Measurements from ENCODE around the gene ZFYVE1.
"Not testable (repeated sequence)": the region's sequence is repeated elsewhere in the genome, so short reads cannot be mapped to it uniquely, and the experiment has no call there.

The ZFYVE1 gene

GRCh38 chr14:73008501-73008900, 18.4 kb downstream of the ZFYVE1 start:
- no peaks in the 10 kb centered on the region for H3K79me2 ChIP-seq (ENCODE audit: insufficient read depth, low read depth)
- no peak overlapping the region for H3K4me2 ChIP-seq
- peaks cover 34% of the 10 kb centered on the region for H3K4me1 ChIP-seq (ENCODE audit: low read depth, poor library complexity, severe bottlenecking)
- no peak overlapping the region for H3K27ac ChIP-seq
- H3K4me3 ChIP-seq (IDR thresholded peaks at IDR 0.05; ENCODE audit: insufficient read depth, low read depth, low read length), result no peak overlapping the region
- no peaks in the 10 kb centered on the region for H3K36me3 ChIP-seq (ENCODE audit: insufficient read depth)
- H3K27me3 ChIP-seq (ENCODE audit: insufficient read depth, low read depth), result no peaks in the 10 kb centered on the region
- no peak for TF ChIP-seq CTCF (conservative IDR thresholded peaks at IDR 0.05; ENCODE audit: low read depth, low read length)
- H3K9ac ChIP-seq, result no peak overlapping the region
- H2AFZ ChIP-seq (ENCODE audit: low read depth), result no peak overlapping the region
- H4K20me1 ChIP-seq (ENCODE audit: insufficient read depth), result no peaks in the 10 kb centered on the region

- no peaks in the 10 kb centered on the region for H3K36me3 ChIP-seq (ENCODE audit: insufficient read depth)
- H3K4me3 ChIP-seq (IDR thresholded peaks at IDR 0.05; ENCODE audit: insufficient read depth, low read depth, low read length), result no peak overlapping the region
- H3K4me2 ChIP-seq, result no peak overlapping the region
- H3K27me3 ChIP-seq (ENCODE audit: insufficient read depth, low read depth), result no peaks in the 10 kb centered on the region
- H3K27ac ChIP-seq, result no peak overlapping the region
- no peak overlapping the region for H3K9ac ChIP-seq
- peaks cover 27% of the 10 kb centered on the region for H3K4me1 ChIP-seq (ENCODE audit: low read depth, poor library complexity, severe bottlenecking)
- no peaks in the 10 kb centered on the region for H3K79me2 ChIP-seq (ENCODE audit: insufficient read depth, low read depth)
- TF ChIP-seq CTCF (conservative IDR thresholded peaks at IDR 0.05; ENCODE audit: low read depth, low read length), result no peak
- no peak overlapping the region for H2AFZ ChIP-seq (ENCODE audit: low read depth)
- no peaks in the 10 kb centered on the region for H4K20me1 ChIP-seq (ENCODE audit: insufficient read depth)
Measured at GRCh38 chr14:73007835-73008234, 19.1 kb downstream of the ZFYVE1 start.

GRCh38 chr14:73004641-73005040, 22.3 kb downstream of the ZFYVE1 start:
- not testable (repeated sequence) for H3K9ac ChIP-seq; H3K27me3 ChIP-seq (ENCODE audit: insufficient read depth, low read depth); H3K4me3 ChIP-seq (IDR thresholded peaks at IDR 0.05; ENCODE audit: insufficient read depth, low read depth, low read length); H2AFZ ChIP-seq (ENCODE audit: low read depth); H3K27ac ChIP-seq; H3K36me3 ChIP-seq (ENCODE audit: insufficient read depth); H3K4me2 ChIP-seq; H4K20me1 ChIP-seq (ENCODE audit: insufficient read depth); H3K79me2 ChIP-seq (ENCODE audit: insufficient read depth, low read depth)
- peaks cover 17% of the 10 kb centered on the region for H3K4me1 ChIP-seq (ENCODE audit: low read depth, poor library complexity, severe bottlenecking)

GRCh38 chr14:73003681-73004080, 23.2 kb downstream of the ZFYVE1 start:
- Histone ChIP-seq H3K79me2 (ENCODE audit: insufficient read depth, low read depth) (no peaks in the 10 kb centered on the region), H3K4me2 (no peak overlapping the region), H3K4me3 (IDR thresholded peaks at IDR 0.05; ENCODE audit: insufficient read depth, low read depth, low read length) (no peak overlapping the region), H2AFZ (ENCODE audit: low read depth) (no peak overlapping the region), H3K27me3 (ENCODE audit: insufficient read depth, low read depth) (no peaks in the 10 kb centered on the region), H3K9ac (no peak overlapping the region), H4K20me1 (ENCODE audit: insufficient read depth) (no peaks in the 10 kb centered on the region), H3K36me3 (ENCODE audit: insufficient read depth) (no peaks in the 10 kb centered on the region), H3K27ac (no peak overlapping the region), H3K4me1 (ENCODE audit: low read depth, poor library complexity, severe bottlenecking) (peaks cover 17% of the 10 kb centered on the region)
- TF ChIP-seq CTCF (conservative IDR thresholded peaks at IDR 0.05; ENCODE audit: low read depth, low read length), result no peak

GRCh38 chr14:73000073-73000472, 26.8 kb downstream of the ZFYVE1 start:
- no peak overlapping the region for H2AFZ ChIP-seq (ENCODE audit: low read depth)
- H3K27ac ChIP-seq, result no peak overlapping the region
- no peaks in the 10 kb centered on the region for H3K79me2 ChIP-seq (ENCODE audit: insufficient read depth, low read depth)
- no peak overlapping the region for H3K4me3 ChIP-seq (IDR thresholded peaks at IDR 0.05; ENCODE audit: insufficient read depth, low read depth, low read length)
- H3K4me2 ChIP-seq, result no peak overlapping the region
- peaks cover 12% of the 10 kb centered on the region for H3K4me1 ChIP-seq (ENCODE audit: low read depth, poor library complexity, severe bottlenecking)
- H3K27me3 ChIP-seq (ENCODE audit: insufficient read depth, low read depth), result no peaks in the 10 kb centered on the region
- no peaks in the 10 kb centered on the region for H3K36me3 ChIP-seq (ENCODE audit: insufficient read depth)
- no peak for TF ChIP-seq CTCF (conservative IDR thresholded peaks at IDR 0.05; ENCODE audit: low read depth, low read length)
- no peaks in the 10 kb centered on the region for H4K20me1 ChIP-seq (ENCODE audit: insufficient read depth)
- no peak overlapping the region for H3K9ac ChIP-seq

All from KMS-11 (cell line).